ENCODE measurements around the gene FAM81A.
"Not testable (repeated sequence)": the region's sequence is repeated elsewhere in the genome, so short reads cannot be mapped to it uniquely, and the experiment has no call there.

FAM81A gene

DNA sequence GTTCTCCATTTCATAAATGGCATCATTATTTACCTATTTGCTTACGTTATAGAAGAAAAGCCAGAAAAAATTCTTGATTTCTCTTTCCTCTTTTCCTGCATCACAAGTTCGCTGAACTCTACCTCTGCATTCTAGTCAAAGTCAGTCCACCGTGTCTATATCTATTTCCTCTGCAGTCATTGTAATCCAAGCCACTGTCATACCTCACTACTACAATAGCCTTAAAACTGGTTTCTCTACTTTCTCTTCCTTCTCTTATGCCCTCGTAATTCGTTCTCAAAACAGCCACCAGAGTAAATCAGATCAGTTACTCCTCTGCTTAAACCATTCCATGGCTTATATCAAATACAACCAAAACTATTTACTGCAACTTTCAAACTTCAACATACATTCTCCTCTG lies 13.4 kb upstream of the FAM81A start:
- DNase-seq (ENCODE audit: low spot score): no peak

DNA sequence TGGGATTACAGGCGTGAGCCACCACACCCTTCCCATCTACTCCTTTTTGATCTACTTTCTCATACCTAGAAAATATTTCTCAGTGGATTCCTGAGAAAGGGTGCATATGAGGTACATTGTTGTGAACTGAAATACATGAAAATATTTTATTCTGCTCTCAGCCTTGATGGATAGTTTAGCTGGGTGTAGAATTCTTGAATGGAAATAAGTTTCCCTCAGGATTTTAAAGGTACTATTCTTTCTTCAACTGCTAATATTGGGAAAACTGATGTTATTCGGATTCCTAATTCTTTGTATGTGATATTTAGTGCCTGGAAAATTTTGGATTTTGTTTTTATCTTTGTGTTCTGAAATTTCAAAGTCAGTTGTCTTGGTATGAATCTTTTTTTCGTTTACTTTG lies 9.1 kb upstream of the FAM81A start:
- not testable (repeated sequence) for DNase-seq (ENCODE audit: low spot score)

DNA sequence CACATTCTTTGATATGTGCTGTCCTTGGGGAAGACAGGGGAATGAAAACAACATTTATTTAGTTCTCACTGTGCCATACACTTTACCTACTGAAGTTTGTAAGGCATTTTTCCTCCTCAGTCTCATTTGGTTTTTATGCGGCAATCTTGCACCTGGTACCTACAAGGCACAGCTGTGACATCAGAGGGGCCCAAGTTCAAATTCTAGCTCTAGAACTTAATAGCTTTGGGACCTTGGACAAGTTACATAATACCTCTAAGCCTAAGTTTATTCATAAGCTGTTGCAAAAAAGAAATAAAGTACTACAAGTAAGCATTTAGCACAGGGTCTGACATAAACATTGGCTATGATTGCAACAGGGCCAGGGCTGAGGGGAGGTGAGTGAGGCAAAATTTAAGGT lies 5.6 kb upstream of the FAM81A start:
- no peak for DNase-seq (ENCODE audit: low spot score)

DNA sequence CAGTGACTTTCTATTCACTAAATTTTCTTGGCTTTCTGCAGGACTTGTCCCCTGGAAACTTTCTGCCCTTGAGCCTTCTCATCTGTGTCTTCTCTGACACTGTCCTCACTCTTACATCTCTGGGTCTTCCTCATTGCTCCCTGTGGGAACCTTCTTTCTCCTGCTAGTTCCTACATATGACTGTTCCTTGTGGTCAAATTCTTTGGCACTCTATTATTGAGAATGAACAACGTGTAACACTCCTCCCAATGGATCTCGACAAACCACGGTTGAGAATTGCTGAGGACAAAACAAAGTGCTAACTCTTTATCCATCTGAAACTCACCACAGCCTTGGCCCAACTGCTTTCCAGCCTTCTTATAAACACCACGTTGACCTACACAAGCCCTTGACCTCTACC lies 3.5 kb upstream of the FAM81A start:
- DNase-seq (ENCODE audit: low spot score): no peak

DNA sequence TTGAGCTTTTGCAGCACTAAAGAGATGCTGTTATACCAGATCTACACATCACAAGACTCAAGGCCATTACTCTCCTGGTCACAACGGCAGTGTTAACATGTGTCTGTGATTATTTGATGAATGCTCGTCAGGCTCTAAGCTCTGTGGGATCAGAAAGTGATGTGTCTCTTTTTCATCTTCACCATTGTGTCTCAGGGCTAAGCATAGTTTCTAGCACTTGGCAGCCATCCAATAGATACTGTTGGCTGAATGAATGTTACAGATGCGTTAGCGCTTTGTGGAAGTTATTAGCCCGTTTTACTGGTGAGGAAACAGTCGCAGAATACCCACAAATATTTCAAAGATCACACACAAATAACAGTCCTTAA lies 1.2 kb upstream of the FAM81A start:
- DNase-seq (ENCODE audit: low spot score): no peak

DNA sequence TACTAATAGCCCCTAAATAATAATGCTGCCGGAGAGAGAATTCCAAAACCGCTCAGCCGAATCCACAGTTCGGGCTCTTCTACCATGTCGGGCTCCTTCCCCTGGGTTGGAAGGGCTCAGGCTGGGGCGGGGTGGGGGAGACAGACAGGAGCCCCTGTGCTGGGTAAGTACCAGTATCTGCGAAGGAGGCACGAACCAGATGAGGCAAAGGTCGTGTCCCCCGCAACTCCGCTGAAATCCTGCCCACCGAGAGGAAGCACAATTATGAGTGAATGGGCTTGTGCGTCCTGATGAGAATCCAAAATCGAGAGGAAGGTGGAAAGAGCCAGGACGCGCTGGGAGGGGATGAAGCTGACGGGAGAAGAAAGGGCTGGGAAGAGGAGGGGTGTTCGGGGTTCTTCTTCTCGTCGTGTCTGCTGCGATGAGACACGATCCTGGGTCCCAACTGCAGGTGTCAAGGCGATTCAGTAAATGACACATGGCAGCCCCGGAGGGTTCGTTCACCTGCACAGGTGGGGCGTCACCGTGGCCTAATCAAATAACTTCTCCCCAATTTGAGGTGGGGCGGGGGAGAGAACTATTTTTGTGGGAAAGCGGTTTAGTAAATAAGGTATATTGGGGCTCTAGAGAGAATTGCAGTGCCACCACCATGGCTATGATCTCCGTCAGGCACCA lies 707 bp upstream of the FAM81A start:
- no peak for DNase-seq (ENCODE audit: low spot score)

DNA sequence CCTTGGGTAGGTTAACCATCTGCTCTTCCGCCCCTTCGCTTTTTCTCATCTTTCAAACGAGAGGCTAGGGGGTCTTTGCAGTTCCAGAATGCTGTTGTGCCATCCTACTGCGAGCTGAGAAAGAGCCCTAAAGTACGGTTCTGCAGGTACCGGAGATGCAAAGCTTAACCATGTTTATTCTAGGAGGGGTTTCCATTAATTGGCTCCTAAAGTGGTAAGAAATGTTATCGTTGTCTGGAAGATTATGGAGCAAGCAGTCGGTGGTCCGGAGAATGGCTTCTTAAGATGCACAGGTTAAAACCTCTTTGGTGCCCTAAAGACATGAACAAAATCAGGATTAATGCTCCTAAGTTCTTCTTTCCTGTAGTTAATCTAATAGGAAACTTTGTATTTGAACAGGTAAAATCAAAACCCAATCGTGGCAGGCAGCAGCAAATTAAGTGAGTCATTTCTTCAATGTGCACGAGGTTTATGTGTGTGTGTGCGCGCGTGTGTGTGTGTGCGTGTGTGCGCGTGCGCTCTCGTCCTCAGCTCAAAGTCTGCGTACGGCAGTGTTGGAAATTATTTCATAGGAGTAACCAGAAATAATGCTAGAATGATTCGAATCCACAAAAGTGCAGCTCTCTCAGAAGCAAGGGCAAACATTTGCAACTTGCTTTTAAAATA lies 772 bp downstream of the FAM81A start:
- no peak for DNase-seq (ENCODE audit: low spot score)

DNA sequence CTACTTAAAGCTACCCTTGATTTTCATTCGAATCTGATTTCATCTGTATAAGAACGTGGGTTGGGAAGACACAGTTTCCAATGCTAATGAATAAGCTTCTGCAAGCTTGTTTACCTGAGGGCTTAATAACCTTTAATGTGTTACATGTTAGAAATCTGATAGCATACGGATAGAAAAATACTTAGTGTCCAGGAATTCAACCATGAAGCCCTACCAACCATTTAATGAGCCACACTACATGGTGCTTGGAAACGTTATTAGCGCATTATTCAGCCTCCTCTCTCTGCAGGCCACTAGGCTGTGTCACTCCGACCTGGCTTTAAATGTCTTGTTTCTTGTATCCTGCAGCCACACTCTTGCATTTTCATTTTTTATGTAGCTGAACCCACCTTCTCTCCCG lies 1.6 kb downstream of the FAM81A start:
- DNase-seq (ENCODE audit: low spot score): no peak

DNA sequence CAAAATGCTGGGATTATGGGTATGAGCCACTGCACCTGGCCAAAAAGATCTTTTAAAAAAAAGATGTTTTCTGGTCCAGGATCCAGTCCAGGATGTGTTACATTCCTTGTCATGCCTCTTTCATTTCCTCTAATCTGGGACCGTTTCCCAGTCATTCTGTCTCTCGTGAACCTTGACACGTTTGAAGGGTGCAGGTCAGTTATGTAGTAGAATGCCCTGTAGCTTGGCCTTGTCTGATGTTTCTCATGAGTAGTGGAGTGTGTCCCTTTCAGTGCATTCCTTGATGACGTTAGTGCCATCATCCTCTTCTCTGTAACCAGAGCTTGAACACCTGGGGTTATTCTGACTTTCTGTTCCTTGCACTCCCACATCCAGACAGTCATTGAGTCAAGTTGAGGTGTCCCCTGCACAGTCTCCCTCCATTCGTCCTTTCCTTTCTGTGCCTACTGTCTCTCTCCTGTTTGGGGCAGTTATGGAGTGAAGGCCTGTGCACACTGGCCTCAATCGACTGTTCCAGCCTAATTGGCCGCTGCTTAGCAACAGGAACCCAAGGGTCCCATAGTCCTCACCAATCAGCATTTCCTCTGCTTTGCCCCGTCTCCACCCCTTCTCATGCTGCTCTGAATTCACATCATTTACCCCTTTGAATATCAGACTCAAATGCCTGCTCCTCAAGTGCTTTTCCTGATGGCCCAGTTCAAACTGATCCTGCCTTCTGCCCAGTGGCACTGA lies 5.5 kb downstream of the FAM81A start:
- no peak for DNase-seq (ENCODE audit: low spot score)

DNA sequence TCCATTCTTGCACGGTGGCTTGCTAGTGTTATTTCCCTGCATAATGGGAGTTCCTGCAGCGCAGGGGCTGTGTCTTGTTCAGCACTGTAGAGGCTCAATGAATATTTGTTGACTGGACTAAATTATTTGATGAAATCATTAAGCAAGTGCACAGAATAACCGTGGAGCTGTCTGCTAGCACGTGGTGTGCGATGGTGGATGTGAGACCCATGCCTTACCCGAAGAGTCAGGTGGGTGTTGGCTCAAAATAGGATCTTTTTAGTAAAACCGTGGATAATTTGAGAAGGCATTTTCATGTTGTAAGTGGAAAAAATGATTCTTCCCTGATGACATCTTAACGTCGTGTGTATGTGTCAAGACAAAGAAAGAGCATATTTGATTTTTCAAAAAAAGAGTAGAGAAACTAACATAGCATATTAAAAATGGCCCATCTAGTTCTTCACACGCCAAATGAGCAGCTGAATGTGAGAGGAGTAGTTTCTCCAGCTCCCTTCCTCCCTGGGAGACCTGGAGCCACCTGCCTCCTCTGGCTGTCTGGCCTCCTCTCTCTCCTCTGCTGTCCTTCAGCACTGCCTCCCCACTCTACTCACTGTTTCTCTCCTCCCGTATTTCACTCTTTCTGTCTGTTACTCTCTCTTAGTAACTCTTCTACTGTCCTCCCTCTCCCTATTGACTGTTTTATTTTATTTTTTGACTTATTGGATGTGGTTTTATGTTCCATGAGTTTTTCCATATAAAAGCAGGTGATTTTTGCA lies 6.3 kb downstream of the FAM81A start:
- DNase-seq (ENCODE audit: low spot score): no peak

DNA sequence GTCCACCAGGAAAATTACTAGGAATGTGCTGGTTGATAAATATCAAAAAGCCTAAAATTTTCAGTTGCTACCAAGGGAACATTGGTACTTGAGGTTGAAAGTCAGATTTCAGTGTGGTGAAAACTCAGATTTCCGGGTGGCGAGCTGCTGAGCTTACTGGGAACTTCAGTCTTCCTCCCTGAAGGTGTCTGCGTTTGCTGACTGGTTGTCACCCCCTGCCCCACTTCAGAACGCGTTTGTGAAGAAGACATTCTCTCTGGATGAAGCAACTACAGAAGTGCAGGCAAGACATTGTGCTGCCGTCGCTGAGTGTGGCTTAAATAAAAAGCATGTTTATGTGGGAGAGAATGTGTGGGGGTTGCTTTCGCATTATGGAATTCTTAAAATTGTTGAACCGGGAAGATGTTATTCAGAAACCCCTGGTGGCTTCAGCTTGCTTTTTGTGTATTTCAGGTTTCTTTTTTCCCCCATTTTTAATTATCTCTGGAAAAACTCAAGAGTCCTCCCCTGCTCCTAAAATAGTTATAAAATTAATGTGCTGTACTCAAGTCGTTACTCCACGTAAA lies 7.1 kb downstream of the FAM81A start:
- no peak for DNase-seq (ENCODE audit: low spot score)

DNA sequence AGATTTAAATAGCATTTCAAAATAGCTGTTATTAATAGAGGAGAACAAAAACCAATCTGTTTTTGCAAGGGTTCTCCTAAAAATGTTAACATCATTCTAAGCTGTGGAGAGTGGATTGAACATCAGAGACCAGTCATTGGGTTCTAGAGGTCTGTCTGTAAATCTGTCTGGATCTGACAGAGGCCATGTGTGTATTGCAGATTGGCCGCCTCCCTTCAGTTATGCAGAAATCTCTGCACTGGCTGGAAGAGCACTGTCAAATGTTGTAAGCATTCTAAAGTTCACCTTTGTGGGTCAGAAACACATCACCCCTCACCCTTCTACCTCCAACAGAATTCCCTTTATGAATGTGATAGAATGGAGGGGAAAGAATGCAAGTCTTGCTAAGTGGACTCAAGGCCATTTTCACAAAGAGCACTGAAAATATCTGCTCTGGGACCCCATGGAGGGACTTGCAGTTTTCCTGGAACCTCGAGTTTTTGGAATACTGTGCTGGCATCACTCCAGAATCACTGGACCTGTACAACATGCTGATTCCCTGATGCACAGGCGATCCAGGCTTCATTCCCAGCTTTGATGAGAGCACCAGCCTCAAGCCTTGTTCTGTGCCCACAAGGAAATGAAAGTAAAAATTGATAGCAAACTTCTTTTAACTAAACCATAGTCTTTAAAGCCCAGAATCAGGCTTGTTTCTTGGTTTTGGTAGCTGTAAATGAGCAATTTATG lies 8.4 kb downstream of the FAM81A start:
- no peak for DNase-seq (ENCODE audit: low spot score)

DNA sequence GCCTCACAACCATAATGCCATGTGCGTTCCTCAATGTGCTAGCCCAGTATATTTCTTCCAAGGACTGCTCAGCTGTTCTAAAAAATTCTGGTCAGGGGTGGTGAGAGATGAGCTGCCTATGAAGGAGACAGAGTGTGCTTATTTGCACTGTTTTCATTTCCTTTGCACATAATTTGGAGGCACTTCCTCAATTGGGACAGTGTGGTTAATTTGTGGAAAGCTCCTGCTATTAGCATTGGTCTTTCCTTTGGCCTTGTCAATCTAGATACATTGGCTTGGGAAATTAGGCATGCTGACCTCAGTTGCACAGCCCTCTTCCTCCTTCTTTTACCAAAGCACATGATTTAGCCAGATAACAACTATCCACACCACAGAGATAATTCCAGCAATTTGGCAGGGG lies 9.4 kb downstream of the FAM81A start:
- DNase-seq (ENCODE audit: low spot score): no peak

DNA sequence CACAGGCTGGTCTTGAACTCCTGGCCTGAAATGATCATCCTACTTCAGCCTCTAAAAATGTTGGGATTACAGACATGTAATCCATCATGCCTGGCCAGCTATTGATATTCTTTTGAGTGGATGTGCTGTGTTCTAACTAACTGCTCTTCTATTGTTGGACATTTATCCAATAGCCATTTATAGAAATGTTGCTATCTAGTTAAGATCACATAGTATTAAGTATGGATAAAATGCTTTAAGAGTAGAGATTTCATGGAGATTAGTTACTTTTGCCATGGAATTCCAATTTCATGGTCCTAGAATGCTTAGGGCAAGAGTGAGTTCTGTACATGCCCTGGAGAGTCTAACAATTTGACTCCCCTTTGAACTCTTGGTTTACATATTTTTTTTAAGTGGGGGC lies 10.9 kb downstream of the FAM81A start:
- DNase-seq (ENCODE audit: low spot score): no peak

DNA sequence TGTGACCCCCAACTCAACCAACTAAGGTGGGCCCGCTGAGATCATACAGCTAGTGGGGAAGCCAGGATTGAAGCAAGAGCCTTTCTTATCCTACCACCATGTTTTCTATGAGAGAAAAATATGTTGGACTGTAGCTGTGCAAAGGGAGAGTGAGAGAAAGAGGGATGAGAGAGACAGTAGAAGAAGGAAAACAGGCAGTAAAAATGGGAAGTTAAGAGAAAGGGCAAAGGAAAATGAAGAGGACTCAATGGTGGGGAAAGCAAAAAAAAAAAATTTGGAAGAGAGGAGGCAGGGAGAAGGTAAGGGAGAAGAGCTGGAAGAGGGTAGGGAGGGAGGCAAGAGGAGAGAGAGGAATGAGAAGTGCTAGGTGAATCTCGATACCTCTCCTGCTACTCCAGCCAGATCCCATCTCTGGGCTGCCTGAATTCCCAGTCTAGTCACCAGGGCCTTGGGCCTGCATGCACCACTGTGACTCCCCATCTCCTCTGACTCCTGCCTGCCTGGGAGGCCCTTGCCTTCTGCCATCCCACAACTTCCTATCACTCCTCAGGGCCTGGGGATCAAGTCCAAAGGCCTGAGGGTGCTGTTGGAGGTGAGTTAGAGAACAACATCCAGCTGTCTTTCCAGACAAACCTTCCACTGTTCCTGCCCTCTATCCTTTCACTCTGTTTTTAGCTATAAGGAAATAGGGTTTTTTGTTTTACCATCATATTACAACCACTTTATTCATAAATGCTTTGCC lies 15.7 kb downstream of the FAM81A start:
- no peak for DNase-seq (ENCODE audit: low spot score)

DNA sequence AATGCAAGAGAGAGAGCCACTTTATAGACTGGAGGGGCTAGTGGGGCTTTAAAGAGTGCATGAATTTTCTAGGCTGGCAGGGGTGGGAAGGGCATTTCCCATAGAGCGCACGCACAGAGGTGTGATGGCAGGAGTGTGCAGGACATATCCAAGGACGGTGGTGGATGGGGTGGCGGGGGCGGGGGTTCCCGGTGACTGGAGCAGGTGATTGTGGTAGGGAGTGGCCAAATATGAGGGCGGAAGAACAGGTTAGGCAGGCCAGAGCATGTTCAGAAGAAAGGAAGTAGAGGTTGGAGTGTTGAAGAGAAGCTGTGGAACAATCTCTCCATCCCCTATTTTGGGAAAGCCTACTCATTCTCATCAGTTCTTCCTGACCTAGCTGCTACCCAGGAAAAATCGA lies 18.1 kb downstream of the FAM81A start:
- DNase-seq (ENCODE audit: low spot score): no peak

DNA sequence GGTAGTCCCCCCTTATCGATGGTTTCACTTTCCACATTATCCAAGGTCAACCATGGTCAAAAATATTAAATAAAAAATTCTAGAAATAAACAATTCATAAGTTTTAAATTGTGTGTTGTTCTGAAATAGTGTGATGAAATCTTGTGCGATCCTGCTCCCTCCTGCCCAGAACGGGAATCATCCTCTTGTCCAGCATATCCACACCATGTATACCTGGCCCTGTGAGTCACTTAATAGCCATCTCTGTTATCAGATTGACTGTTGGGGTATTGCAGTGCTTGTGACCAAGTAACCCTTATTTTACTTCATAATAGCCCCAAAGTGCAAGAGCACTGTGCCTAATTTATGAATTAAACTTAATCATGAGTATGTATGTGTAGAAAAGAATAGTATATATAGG lies 19.1 kb downstream of the FAM81A start:
- no peak for DNase-seq (ENCODE audit: low spot score)

DNA sequence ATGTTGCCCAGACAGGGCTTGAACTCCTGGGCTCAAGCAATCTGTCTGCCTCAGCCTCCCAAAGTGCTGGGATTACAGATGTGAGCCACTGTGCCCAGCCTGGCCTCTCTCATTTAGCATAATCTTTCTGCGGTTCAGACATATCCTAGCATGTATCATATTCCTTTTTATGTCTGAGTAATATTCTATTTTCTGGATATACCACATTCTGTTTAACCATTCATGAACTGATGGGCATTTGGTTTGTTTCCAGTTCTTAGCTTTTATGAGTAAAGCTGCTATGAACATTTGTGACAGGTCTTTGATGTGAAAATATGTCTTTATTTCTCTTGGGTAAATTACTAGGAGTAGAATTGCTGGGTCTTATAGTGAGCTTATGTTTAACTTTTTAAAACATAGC lies 23.5 kb downstream of the FAM81A start:
- DNase-seq (ENCODE audit: low spot score): no peak

DNA sequence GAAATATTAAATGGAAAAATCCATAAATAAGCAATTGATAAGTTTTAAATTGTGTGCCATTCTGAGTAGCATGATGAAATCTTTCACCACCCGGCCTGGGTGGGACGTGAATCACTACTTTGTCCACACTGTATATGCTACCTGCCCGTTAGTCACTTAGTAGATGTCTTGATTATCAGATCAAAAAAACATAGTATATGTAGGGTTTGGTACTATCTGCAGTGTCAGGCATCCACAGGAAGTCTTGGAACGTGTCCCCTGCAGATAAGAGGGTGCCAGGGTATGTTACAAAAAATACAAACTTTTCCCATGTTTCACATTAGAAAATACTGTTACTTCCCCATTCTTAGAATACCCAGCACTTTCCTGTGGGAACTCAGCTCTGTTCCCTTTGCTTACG lies 35.2 kb downstream of the FAM81A start:
- DNase-seq (ENCODE audit: low spot score): no peak

DNA sequence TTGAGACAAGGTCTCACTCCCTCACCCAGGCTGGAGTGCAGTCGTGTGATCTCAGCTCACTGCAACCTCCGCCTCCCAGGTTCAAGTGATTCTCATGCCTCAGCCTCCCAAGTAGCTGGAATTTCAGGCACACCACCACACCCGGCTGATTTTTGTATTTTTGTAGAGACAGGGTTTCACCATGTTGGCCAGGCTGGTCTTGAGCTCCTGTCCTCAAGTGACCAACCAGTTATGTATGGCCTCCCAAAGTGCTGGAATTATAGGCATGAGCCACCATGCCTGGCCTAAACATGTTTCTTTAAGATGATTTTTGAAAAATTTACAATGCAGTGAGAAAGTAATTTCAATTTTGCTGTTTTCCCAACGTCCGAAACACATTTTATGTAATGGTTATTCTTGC lies 37.2 kb downstream of the FAM81A start:
- DNase-seq (ENCODE audit: low spot score): not testable (repeated sequence)

DNA sequence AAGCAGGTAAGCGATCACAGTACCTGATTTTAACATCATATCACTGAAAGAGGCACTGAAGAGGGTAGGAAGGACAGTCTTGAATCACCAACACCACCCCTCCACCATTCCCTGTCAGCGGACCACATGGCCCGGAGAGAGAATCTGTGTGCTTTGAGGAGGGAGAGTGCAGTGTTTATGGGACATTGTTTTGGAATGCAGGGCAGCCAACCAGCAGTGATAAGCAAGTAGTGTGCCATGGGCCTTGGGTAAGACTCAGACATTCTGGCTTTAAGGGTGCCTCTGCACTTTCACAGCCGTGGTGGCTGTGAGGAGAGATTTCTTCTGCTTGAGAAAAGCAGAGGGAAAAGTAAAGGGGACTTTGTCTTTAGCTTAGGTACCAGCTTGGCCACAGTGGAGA lies 46.4 kb downstream of the FAM81A start:
- DNase-seq (ENCODE audit: low spot score): no peak

Measured in AG08396 (cell line).